ENCODE results near the gene KCNIP4. TPM values are rescaled to one million over a fixed set of nuclear protein-coding genes. Genes with fewer than 3 reads are reported as not detected.

The KCNIP4 gene
- total RNA-seq, 1 donor from 2014 or later, result 0.59 TPM

DNA sequence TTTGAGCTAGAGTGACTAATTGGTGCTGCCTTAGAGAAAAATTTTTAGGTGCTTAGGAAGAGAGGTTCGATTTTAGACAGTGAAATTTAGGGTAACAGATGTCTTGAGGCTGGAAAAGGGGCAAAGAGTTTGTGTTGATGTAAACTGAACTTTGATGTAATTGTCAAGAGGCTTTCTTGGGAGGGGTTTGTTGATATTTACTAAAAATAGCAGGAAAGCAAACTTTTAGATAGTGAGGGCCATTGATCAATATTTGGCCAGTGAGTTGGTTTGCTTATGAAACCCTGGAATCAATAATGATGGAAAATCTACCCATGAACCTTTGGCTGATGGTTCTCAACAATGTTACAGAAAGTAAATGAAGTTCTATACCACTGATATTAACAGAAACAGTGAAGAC is 537.5 kb downstream of the KCNIP4 start:
- no peak overlapping the region for H3K4me3 ChIP-seq (ENCODE audit: insufficient read depth, low read depth, low read length)
- H3K27me3 Mint-ChIP-seq (ENCODE audit: low read depth, unreplicated experiment), result no peaks in the 10 kb centered on the region
- no peak overlapping the region for H3K4me2 ChIP-seq (ENCODE audit: low read length)
- H3K9me3 ChIP-seq (ENCODE audit: insufficient read depth, low read depth, low read length), result no peaks in the 10 kb centered on the region
- DNase-seq (ENCODE audit: low read depth) (no peak), FAIRE-seq (no peak)
- no peaks in the 10 kb centered on the region for H3K36me3 ChIP-seq (ENCODE audit: insufficient read depth, low read length)
- H3K9me3 Mint-ChIP-seq (ENCODE audit: unreplicated experiment), result peaks cover 1% of the 10 kb centered on the region
- H3K4me3 Mint-ChIP-seq (ENCODE audit: unreplicated experiment), result no peak overlapping the region
- H3K4me1 ChIP-seq (ENCODE audit: insufficient read depth, low read length), result no peaks in the 10 kb centered on the region
- H2AFZ ChIP-seq (ENCODE audit: low read depth, low read length), result no peak overlapping the region
- no peaks in the 10 kb centered on the region for H4K20me1 ChIP-seq (ENCODE audit: insufficient read depth, low read length)
- H3K27ac ChIP-seq (ENCODE audit: low read depth, low read length), result no peak overlapping the region
- H3K27me3 ChIP-seq (ENCODE audit: insufficient read depth, low read length), result no peaks in the 10 kb centered on the region
- H3K36me3 Mint-ChIP-seq (ENCODE audit: low read depth, unreplicated experiment), result no peaks in the 10 kb centered on the region
- TF ChIP-seq CTCF (IDR thresholded peaks at IDR 0.05; ENCODE audit: insufficient read depth, low read depth, low read length), result no peak
- TF ChIP-seq EZH2 (IDR thresholded peaks at IDR 0.05; ENCODE audit: insufficient read depth, low read length), result no peak
- no peak overlapping the region for H3K27ac Mint-ChIP-seq (ENCODE audit: unreplicated experiment)
- no peak overlapping the region for H3K9ac ChIP-seq (ENCODE audit: low read length)
- no peaks in the 10 kb centered on the region for H3K79me2 ChIP-seq (ENCODE audit: insufficient read depth, low read length)
- peaks cover 4% of the 10 kb centered on the region for H3K4me1 Mint-ChIP-seq (ENCODE audit: low read depth, unreplicated experiment)

- no peak for FAIRE-seq
- Histone ChIP-seq H3K27ac (ENCODE audit: low read depth, low read length) (no peak overlapping the region), H3K4me3 (ENCODE audit: insufficient read depth, low read depth, low read length) (no peak overlapping the region), H2AFZ (ENCODE audit: low read depth, low read length) (no peak overlapping the region), H3K9me3 (ENCODE audit: insufficient read depth, low read depth, low read length) (no peaks in the 10 kb centered on the region), H3K9ac (ENCODE audit: low read length) (no peak overlapping the region), H3K4me1 (ENCODE audit: insufficient read depth, low read length) (no peaks in the 10 kb centered on the region), H3K4me2 (ENCODE audit: low read length) (no peak overlapping the region), H3K36me3 (ENCODE audit: insufficient read depth, low read length) (no peaks in the 10 kb centered on the region), H4K20me1 (ENCODE audit: insufficient read depth, low read length) (no peaks in the 10 kb centered on the region), H3K27me3 (ENCODE audit: insufficient read depth, low read length) (no peaks in the 10 kb centered on the region), H3K79me2 (ENCODE audit: insufficient read depth, low read length) (no peaks in the 10 kb centered on the region)
- Mint-ChIP-seq H3K4me3 (ENCODE audit: unreplicated experiment) (no peak overlapping the region), H3K36me3 (ENCODE audit: low read depth, unreplicated experiment) (no peaks in the 10 kb centered on the region), H3K4me1 (ENCODE audit: low read depth, unreplicated experiment) (peaks cover 4% of the 10 kb centered on the region), H3K9me3 (ENCODE audit: unreplicated experiment) (peaks cover 1% of the 10 kb centered on the region), H3K27me3 (ENCODE audit: low read depth, unreplicated experiment) (no peaks in the 10 kb centered on the region), H3K27ac (ENCODE audit: unreplicated experiment) (no peak overlapping the region)
- TF ChIP-seq CTCF (IDR thresholded peaks at IDR 0.05; ENCODE audit: insufficient read depth, low read depth, low read length) (no peak), EZH2 (IDR thresholded peaks at IDR 0.05; ENCODE audit: insufficient read depth, low read length) (no peak)
- DNase-seq (ENCODE audit: low read depth), result no peak
Measured at GRCh38 chr4:21410372-21410771, 538.2 kb downstream of the KCNIP4 start.

- TF ChIP-seq CTCF (IDR thresholded peaks at IDR 0.05; ENCODE audit: insufficient read depth, low read depth, low read length) (no peak), EZH2 (IDR thresholded peaks at IDR 0.05; ENCODE audit: insufficient read depth, low read length) (no peak)
- Mint-ChIP-seq H3K4me1 (ENCODE audit: low read depth, unreplicated experiment) (peaks cover 4% of the 10 kb centered on the region), H3K4me3 (ENCODE audit: unreplicated experiment) (no peak overlapping the region), H3K27me3 (ENCODE audit: low read depth, unreplicated experiment) (no peaks in the 10 kb centered on the region), H3K9me3 (ENCODE audit: unreplicated experiment) (peaks cover 7% of the 10 kb centered on the region), H3K27ac (ENCODE audit: unreplicated experiment) (no peak overlapping the region), H3K36me3 (ENCODE audit: low read depth, unreplicated experiment) (no peaks in the 10 kb centered on the region)
- H3K9ac ChIP-seq (ENCODE audit: low read length), result no peak overlapping the region
- H3K27me3 ChIP-seq (ENCODE audit: insufficient read depth, low read length), result no peaks in the 10 kb centered on the region
- no peak overlapping the region for H3K27ac ChIP-seq (ENCODE audit: low read depth, low read length)
- H3K4me3 ChIP-seq (ENCODE audit: insufficient read depth, low read depth, low read length), result no peak overlapping the region
- no peak overlapping the region for H2AFZ ChIP-seq (ENCODE audit: low read depth, low read length)
- peaks cover 4% of the 10 kb centered on the region for H3K9me3 ChIP-seq (ENCODE audit: insufficient read depth, low read depth, low read length)
- H4K20me1 ChIP-seq (ENCODE audit: insufficient read depth, low read length), result no peaks in the 10 kb centered on the region
- H3K79me2 ChIP-seq (ENCODE audit: insufficient read depth, low read length), result no peaks in the 10 kb centered on the region
- no peaks in the 10 kb centered on the region for H3K36me3 ChIP-seq (ENCODE audit: insufficient read depth, low read length)
- no peaks in the 10 kb centered on the region for H3K4me1 ChIP-seq (ENCODE audit: insufficient read depth, low read length)
- no peak overlapping the region for H3K4me2 ChIP-seq (ENCODE audit: low read length)
- DNase-seq (ENCODE audit: low read depth), result no peak
- FAIRE-seq, result no peak
Measured at GRCh38 chr4:21387683-21388082, 560.9 kb downstream of the KCNIP4 start.
